Astrocyte of the cerebellum (primary cell): ENCODE measurements around the gene ANKIB1.
A peak's percentile ranks its signal among the peaks of the same experiment; 100 is the strongest.

Experiments
- DNase-seq: peaks from one replicate; pipeline ENCODE4 v3.0.0-alpha.2; 2011; ENCODE audit warnings: low read depth
- H3K4me3 ChIP-seq: 2 replicates; pipeline ENCODE4 v1.5.1; 2011; ENCODE audit warnings: mild to moderate bottlenecking, low read depth, low read length, moderate library complexity
- in situ Hi-C: cut with HindIII; loops from 2 replicates; pipeline ENCODE4 v1.10.0; 2017; ENCODE audit warnings: low sequenced_read_pairs
- TF ChIP-seq, protein P1 (sequence below): IDR thresholded peaks from 2 replicates; pipeline ENCODE4 v1.5.1; 2012; ENCODE audit warnings: low read length, low read depth, moderate library complexity, mild to moderate bottlenecking; ENCODE audit errors: missing control alignments

ANKIB1 gene, protein sequence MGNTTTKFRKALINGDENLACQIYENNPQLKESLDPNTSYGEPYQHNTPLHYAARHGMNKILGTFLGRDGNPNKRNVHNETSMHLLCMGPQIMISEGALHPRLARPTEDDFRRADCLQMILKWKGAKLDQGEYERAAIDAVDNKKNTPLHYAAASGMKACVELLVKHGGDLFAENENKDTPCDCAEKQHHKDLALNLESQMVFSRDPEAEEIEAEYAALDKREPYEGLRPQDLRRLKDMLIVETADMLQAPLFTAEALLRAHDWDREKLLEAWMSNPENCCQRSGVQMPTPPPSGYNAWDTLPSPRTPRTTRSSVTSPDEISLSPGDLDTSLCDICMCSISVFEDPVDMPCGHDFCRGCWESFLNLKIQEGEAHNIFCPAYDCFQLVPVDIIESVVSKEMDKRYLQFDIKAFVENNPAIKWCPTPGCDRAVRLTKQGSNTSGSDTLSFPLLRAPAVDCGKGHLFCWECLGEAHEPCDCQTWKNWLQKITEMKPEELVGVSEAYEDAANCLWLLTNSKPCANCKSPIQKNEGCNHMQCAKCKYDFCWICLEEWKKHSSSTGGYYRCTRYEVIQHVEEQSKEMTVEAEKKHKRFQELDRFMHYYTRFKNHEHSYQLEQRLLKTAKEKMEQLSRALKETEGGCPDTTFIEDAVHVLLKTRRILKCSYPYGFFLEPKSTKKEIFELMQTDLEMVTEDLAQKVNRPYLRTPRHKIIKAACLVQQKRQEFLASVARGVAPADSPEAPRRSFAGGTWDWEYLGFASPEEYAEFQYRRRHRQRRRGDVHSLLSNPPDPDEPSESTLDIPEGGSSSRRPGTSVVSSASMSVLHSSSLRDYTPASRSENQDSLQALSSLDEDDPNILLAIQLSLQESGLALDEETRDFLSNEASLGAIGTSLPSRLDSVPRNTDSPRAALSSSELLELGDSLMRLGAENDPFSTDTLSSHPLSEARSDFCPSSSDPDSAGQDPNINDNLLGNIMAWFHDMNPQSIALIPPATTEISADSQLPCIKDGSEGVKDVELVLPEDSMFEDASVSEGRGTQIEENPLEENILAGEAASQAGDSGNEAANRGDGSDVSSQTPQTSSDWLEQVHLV

DNA sequence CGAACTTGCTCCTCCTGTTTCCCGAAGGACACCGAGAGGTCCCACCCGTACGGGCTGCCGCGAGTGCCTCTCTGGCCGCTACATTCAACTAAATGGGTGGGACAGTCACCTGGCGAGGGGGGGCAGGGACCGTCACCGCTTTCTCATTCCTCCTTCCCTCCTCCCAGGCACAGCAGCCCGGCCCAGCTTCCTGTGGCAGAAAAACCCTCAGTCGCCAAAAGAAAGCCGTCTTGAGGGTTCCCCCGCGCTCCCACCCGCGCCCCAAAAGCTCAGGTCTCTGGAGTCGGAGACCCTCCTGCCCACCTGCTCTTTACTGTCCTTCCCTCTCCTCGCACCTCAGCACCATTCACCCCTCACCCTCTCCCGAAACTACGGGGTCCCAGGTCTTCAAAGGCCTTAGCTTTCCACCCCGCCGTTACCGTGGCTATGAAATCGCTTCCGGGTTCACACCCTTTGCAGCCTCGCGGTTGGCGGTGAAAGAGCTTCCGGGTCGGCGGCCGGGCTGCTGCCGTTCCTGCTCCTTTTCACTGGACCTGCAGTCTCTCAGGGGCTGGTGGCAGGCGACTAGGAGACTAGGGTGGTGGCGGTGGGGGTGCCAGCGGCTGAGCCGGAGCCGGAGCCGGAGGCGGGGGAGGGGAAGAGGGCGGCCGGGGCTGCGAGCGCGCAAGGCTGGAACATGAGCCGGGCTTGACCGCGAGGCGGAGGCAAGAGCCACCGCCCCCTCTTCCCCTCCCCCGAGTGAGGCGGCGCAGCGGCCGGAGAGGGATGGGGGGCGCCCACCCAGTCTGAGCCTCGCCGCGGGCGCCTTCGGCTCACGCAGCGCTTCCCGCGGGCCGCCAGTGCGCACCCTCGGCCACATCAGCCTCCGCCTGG, at the start of gene ANKIB1, which contains the start of gene KRIT1:
ANKIB1 (plus strand) TSS at position 488 of the 873 bp plus-strand sequence. CDS start 49,005 bp downstream, outside the sequence.
KRIT1 (minus strand) TSS at position 428 of the 873 bp plus-strand sequence. CDS start 3,779 bp downstream, outside the sequence.
- peak; percentile 44 for DNase-seq
- peak within 1 kb of the TSS; percentile 62 for H3K4me3 ChIP-seq
- in situ Hi-C loops: no loop called here
- TF ChIP-seq, protein P1, sequence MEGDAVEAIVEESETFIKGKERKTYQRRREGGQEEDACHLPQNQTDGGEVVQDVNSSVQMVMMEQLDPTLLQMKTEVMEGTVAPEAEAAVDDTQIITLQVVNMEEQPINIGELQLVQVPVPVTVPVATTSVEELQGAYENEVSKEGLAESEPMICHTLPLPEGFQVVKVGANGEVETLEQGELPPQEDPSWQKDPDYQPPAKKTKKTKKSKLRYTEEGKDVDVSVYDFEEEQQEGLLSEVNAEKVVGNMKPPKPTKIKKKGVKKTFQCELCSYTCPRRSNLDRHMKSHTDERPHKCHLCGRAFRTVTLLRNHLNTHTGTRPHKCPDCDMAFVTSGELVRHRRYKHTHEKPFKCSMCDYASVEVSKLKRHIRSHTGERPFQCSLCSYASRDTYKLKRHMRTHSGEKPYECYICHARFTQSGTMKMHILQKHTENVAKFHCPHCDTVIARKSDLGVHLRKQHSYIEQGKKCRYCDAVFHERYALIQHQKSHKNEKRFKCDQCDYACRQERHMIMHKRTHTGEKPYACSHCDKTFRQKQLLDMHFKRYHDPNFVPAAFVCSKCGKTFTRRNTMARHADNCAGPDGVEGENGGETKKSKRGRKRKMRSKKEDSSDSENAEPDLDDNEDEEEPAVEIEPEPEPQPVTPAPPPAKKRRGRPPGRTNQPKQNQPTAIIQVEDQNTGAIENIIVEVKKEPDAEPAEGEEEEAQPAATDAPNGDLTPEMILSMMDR: no peak

DNA sequence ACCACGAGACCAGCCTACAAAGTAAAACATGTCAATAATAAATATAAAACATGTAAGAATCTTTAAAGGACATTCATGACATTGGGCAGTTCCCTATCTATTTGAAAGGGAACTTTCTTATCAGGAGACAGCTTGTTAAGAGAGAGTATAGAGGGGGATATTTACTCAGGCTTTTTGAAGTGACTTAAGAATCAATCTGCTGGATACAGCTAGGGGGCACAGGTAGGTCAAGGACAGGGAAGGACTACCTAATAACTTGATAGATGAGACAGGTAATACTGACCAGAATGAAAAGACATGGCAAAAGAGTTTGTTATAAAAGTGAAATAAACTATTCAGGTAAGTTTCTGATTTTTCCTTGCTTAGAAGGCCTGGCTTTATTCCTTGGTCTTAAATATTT, 45.0 kb upstream of the ANKIB1 start:
- no peak overlapping the region for H3K4me3 ChIP-seq
- in situ Hi-C loops: no loop called here
- TF ChIP-seq, protein P1: no peak
- DNase-seq: no peak

DNA sequence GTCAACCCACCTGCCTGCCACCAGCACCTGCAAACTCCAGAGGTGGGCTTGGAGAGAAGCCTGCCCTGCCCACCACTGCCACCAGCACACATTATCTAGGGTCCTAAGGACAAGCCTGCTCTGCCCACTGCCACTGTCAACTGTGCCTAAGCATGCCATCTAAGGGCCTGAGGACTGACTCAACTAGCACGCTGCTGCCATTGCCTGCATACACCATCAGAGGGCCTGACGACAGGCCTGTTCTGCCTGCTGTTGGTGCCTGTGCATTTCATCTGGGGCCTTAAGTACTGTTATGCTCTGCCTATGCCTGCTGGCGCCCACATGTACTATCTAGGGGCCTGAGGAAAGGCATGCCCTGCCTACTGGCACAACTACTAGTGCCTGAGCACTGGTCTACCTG, 39.8 kb upstream of the ANKIB1 start:
- in situ Hi-C loops: no loop called here
- no peak overlapping the region for H3K4me3 ChIP-seq
- no peak for DNase-seq
- TF ChIP-seq, protein P1: no peak

DNA sequence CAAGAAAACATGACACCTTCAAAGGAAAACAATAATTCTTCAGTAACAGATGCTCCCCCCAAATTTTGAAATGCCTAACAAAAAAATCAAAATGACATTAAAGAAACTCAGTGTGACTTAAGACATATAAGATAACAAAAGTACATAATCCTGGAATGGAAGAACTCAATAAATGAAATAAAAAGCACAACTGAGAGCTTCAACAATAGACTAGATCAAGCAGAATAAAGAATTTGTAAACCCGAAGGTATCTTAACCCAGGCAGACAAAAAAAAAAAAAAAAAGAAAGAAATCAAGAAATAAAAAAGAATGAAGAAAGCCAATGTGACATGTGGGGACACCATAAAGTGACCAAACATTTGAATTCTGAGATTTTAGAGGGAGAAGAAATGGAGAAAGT, 39.1 kb upstream of the ANKIB1 start:
- in situ Hi-C loops: no loop called here
- no peak for DNase-seq
- TF ChIP-seq, protein P1: no peak
- H3K4me3 ChIP-seq: no peak overlapping the region

DNA sequence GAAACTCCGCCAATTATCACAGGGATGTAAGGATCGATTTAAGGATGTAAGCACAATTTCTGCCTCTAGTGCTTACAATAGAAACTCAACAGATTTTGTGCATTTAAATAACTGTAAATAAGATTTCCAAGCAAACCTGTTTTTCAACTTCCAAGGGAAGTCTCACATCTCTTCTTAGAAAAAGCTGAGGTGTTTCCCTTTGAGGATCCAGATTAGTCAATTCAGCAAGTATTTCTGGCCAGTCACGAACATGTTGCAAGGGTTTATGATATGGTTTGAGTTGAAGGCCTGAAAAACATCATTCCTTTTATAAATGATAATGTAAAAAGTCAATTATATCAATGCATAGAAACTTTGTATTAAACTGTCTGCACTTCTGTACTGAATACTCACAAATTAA, 24.0 kb upstream of the ANKIB1 start:
- no peak for DNase-seq
- H3K4me3 ChIP-seq: no peak overlapping the region
- TF ChIP-seq, protein P1: no peak
- in situ Hi-C loops: no loop called here

DNA sequence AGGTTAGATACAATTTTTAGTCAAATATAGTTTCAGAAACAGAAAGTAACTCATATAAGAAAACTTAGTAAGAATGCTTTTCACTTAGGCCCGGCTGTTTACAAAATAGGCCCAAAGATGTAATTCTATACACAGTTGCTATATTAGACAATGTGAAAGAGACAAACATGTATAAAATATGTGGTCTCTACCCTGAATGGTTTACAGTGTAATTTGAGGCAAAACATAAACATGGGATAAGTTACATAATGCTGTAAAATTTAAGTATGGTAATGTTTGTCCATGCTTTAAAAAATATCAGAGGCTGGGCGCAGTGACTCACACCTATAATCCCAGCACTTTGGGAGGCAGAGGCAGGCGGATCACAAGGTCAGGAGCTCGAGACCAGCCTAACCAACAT, 18.8 kb upstream of the ANKIB1 start:
- TF ChIP-seq, protein P1: no peak
- H3K4me3 ChIP-seq: no peak overlapping the region
- in situ Hi-C loops: no loop called here
- no peak for DNase-seq
